Fibroblast of the aortic adventitia (primary cell): Measurements from ENCODE around the gene AHI1. TPM values are rescaled to one million over a fixed set of nuclear protein-coding genes. Genes with fewer than 3 reads are reported as not detected.
"Not testable (repeated sequence)": the region's sequence is repeated elsewhere in the genome, so short reads cannot be mapped to it uniquely, and the experiment has no call there.

Experiments used
- DNase-seq: peaks from one replicate; pipeline ENCODE4 v3.0.0-alpha.2; 2010; ENCODE audit warnings: low read depth
- H3K4me3 ChIP-seq: 2 replicates; pipeline ENCODE4 v1.5.1; 2011; ENCODE audit warnings: low read depth, mild to moderate bottlenecking, control low read depth, low read length, moderate library complexity
- total RNA-seq: library from RNA; depleted of rRNA; stranded (reverse); fragments of >200 nt; gene quantifications from 2 replicates; pipeline ENCODE4 v1.2.3, GENCODE V29; 2012; ENCODE audit warnings: low replicate concordance
- TF ChIP-seq, protein P1 (sequence below): IDR thresholded peaks from 2 replicates; pipeline ENCODE4 v1.5.1; 2011; ENCODE audit warnings: mild to moderate bottlenecking, low read length, control low read depth, inconsistent platforms; ENCODE audit not compliant: insufficient read depth

AHI1 gene
- total RNA-seq, 1 donor: 33.4 TPM

DNA sequence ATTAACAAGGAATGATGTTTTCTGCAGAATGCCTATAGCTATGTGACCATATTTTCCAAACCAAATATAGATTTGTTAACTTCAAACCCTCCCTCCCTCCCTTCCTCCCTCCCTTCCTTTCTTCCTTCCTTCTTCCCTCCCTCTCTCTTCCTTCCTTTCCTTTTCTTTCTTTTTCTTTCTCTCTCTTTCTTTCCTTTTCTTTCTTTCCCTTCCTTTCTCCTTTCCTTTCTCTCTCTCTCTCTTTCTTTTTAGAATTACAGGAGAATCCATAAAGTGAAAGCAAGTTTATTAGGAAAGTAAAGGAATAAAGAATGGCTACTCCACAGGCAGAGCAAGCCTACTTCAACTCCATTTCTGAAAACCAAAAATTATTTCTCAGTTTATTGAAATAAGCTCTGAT lies 153.0 kb downstream of the AHI1 start:
- no peak overlapping the region for H3K4me3 ChIP-seq
- DNase-seq: no peak
- TF ChIP-seq, protein P1, sequence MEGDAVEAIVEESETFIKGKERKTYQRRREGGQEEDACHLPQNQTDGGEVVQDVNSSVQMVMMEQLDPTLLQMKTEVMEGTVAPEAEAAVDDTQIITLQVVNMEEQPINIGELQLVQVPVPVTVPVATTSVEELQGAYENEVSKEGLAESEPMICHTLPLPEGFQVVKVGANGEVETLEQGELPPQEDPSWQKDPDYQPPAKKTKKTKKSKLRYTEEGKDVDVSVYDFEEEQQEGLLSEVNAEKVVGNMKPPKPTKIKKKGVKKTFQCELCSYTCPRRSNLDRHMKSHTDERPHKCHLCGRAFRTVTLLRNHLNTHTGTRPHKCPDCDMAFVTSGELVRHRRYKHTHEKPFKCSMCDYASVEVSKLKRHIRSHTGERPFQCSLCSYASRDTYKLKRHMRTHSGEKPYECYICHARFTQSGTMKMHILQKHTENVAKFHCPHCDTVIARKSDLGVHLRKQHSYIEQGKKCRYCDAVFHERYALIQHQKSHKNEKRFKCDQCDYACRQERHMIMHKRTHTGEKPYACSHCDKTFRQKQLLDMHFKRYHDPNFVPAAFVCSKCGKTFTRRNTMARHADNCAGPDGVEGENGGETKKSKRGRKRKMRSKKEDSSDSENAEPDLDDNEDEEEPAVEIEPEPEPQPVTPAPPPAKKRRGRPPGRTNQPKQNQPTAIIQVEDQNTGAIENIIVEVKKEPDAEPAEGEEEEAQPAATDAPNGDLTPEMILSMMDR: no peak

DNA sequence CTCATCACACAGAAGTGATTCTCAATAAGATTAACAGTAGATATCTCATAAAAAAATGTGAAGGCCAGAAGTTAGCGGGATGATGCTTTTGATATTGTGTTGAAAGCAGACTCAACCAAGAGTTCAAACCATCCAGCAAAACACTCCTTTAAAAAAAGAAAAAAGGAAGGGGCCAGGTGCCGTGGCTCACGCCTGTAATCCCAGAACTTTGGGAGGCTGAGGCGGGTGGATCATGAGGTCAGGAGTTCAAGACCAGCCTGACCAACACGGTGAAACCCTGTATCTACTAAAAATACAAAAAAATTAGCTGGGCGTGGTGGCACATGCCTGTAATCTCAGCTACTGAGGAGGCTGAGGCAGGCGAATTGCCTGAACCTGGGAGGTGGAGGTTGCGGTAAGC lies 157.6 kb downstream of the AHI1 start:
- H3K4me3 ChIP-seq, DNase-seq: not testable (repeated sequence)

DNA sequence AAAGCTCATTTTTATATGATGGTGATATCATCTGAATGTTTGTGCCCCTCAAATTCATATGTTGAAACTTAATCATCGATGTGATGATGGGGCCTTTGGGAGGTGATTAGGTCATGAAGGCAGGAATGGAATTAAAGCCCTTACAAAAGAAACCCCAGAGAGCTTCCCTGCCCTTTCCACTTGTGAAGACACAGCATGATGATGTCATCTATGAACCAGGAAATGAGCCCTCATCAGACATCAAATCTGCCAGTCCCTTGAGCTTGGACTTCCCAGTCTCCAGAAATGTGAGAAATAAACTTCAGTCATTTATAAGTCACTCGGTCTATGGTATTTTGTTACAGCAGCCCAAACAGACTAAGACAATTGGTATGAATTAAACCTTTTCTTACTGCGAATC lies 163.4 kb downstream of the AHI1 start:
- TF ChIP-seq, protein P1: no peak
- H3K4me3 ChIP-seq: no peak overlapping the region
- peak; percentile 9 for DNase-seq

DNA sequence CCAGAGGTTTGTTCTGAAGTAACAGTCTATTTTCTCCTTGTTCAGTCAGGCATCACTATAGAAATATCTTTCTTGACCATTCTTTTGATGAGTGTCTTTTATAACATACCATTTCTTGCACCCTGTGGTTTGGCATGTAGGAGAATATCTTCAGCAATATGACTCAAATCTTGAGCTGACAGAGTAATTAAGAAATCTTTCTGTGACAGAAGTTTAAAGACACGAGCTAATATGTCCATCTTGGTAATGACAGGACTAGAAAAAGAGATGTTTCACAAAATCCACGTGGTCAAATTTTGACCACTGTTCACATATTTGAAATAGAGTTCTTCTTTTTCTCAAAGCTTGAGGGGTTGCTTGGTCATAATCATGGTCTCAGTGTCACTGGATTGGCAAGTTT lies 166.5 kb downstream of the AHI1 start:
- TF ChIP-seq, protein P1: no peak
- no peak for DNase-seq

DNA sequence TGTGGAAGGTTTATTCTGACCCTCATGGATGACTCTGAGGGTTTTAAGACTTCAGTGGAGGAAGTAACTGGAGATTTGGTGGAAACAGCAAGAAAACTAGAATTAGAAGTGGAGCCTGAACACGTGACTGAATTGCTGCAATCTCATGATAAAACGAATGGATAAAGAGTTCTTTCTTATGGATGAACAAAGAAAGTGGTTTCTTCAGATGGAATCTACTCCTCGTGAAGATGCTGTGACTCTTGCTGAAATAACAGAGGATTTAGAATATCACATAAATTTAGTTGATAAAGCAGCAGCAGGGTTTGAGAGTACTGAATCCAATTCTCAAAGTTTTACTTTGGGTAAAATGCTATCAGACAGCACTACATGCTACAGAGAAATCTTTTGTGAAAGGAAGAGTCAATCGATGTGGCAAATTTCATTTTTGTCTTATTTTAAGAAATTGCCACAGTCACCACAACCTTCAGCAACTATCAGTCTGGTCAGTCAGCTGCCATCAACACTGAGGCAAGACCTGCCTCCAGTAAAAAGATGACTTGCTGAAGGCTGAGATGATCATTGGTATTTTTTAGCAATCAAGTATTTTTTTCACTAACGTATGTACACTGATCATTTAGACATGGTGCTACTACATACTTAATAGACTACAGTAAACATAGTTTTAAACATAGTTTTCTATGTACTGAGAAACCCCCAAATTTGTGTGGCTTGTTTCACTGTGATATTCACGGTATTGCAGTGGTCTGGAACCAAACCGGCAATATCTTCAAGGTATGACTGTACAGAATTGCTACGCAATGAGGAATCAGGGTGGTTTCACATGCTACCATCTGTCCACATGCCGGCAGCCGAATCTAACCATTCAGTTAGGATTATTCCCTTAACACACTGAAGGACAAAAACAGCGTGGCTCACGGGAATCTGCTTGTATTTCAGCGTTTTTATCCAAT lies 167.4 kb downstream of the AHI1 start:
- TF ChIP-seq, protein P1: no peak
- H3K4me3 ChIP-seq: no peak overlapping the region
- no peak for DNase-seq

More for the DNA sequence above, 166.5 kb downstream of the AHI1 start:
- no peak overlapping the region for H3K4me3 ChIP-seq

DNA sequence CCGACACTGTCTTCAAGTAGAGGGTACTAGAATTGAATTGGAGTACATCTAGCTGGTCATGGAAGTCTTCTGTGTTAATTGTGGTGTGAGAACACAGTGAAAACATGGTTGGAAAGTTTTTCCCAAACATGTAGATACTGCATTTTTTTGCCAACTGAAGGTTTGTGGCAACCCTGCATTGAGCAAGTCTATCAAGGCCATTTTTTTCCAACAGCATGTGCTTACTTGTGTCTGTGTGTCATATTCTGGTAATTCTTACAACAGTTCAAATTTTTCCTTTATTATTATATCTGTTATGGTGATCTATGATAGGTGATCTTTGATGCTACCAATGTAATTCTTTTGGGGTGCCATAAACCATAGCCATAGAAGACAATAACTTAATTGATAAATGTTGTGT lies 169.4 kb downstream of the AHI1 start:
- no peak overlapping the region for H3K4me3 ChIP-seq
- DNase-seq: no peak
- TF ChIP-seq, protein P1: no peak

DNA sequence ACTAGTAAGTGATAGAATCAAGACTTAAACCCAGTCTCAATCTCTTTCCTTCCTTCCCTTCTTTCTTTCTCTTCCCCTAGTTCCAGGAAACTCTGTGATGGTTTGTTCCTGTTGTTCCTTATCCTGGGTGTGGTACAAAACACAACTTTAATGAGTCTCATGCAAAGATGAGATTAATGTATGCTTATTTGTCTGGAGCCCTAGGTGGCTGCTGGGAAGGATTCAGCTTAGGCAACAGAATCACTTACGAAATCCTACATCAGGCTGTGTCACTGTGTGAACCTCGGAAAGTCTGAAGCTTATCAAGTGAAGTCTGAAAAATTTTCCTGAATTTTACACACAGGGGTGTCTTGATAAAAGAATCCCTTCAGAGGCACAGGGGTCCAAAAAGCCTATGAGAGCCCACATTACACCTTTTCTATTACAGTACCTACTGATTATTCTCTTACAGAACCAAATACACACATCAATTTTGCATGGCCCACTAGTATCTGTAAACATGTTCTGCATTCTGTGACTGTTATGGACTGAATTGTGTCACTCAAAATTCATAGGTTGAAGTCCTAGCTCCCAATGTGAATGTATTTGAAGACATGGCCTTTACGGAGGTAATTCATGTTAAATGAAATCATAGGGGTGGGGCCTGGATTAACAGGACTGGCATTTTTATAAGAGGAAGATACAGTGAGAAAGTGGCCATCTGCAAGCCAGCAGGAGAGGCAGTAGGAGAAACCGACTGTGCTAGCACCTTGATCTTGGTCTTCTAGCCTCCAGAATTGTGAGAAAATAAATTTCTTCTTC lies 171.7 kb downstream of the AHI1 start:
- no peak overlapping the region for H3K4me3 ChIP-seq
- DNase-seq: no peak
- TF ChIP-seq, protein P1: no peak
